ENCODE measurements around the gene PIM2. TPM values are rescaled to one million over a fixed set of nuclear protein-coding genes. Genes with fewer than 3 reads are reported as not detected.

PIM2 gene
- total RNA-seq, 2 donors from 2014 or later, result 26.2 to 94.0 TPM

DNA sequence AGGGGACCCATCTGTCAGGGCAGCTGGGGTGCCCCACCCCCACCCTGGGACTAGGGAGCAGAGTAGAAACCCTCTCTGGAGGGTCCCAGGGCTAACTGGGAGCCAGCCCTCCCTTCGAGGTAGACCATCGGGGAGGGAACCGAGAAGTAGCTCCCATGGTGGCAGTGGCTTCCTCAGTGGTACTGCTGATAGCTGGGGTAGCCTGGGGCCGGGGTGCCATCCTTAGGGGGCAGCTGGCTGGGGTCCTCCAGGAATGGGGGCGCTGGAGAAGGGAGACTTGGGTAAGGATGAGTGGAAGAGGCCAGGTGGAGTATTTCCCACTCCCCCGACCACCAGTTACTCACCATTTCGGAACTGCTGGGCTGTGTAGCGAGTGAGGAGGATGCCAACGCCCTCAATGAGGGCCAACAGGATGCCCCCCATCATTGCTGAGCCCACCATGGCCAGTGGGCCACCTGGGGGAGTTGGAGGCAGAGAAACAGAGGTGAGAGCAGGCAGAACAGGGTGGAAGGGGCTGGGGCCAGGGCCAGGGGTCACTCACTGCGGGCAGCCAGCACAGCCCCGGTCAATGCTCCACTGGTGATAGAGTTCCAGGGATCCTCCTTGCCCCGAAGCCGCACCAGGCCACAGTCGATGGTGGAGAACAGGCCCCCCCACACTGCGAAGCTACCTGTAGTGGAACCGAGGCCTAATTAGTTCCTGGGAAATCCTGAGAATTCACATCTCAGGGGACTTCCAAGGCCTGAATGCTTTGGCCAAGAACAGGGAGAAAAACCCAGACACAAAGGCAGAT is 25.1 kb downstream of the PIM2 start:
- Histone ChIP-seq H3K9ac (ENCODE audit: extremely low read depth, low read length, poor library complexity, severe bottlenecking) (no peak overlapping the region), H3K4me3 (ENCODE audit: low read length) (no peak overlapping the region), H3K27ac (ENCODE audit: low read depth, low read length) (no peak overlapping the region), H3K36me3 (ENCODE audit: control insufficient read depth, insufficient read depth, low read length) (peaks cover 8% of the 10 kb centered on the region), H3K4me1 (ENCODE audit: control insufficient read depth, insufficient read depth, low read length) (no peaks in the 10 kb centered on the region), H3K27me3 (ENCODE audit: control insufficient read depth, insufficient read depth, low read length, poor library complexity, severe bottlenecking) (no peaks in the 10 kb centered on the region), H3K9me3 (ENCODE audit: control insufficient read depth, low read length) (no peaks in the 10 kb centered on the region)
- Mint-ChIP-seq H3K36me3 (ENCODE audit: low read depth) (peaks cover 12% of the 10 kb centered on the region), H3K27ac (no peak overlapping the region), H3K4me1 (no peaks in the 10 kb centered on the region), H3K4me3 (no peak overlapping the region), H3K9me3 (peaks cover 65% of the 10 kb centered on the region), H3K27me3 (ENCODE audit: insufficient read depth) (peaks cover 3% of the 10 kb centered on the region)
- TF ChIP-seq, protein P1, sequence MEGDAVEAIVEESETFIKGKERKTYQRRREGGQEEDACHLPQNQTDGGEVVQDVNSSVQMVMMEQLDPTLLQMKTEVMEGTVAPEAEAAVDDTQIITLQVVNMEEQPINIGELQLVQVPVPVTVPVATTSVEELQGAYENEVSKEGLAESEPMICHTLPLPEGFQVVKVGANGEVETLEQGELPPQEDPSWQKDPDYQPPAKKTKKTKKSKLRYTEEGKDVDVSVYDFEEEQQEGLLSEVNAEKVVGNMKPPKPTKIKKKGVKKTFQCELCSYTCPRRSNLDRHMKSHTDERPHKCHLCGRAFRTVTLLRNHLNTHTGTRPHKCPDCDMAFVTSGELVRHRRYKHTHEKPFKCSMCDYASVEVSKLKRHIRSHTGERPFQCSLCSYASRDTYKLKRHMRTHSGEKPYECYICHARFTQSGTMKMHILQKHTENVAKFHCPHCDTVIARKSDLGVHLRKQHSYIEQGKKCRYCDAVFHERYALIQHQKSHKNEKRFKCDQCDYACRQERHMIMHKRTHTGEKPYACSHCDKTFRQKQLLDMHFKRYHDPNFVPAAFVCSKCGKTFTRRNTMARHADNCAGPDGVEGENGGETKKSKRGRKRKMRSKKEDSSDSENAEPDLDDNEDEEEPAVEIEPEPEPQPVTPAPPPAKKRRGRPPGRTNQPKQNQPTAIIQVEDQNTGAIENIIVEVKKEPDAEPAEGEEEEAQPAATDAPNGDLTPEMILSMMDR (conservative IDR thresholded peaks at IDR 0.05), result no peak
- DNase-seq, result no peak
- 94 to 100% methylated on average over 3 to 12 of the region's 16 CpGs for WGBS, 2 experiments (ENCODE audit: insufficient coverage in 1 of 2, insufficient read length in 1 of 2)

DNA sequence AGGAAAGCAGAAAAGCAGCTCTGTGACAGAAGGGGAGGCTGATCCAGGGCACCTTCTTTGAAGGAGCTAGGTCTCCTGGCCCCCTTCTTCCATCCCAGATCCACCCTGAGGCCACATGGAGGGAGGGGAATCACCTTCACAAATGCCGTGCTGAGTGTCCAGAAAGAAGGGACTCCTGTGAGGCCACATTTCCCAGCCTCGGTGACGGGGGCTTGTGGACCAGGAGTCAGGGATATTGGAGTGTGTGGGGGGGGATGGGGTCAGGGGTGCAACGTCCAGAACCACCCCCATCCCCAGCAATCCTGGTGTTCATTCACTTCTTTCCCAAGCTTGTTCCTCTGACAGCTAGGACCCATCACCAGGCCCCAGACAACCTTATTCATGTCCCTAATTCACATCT is 25.9 kb downstream of the PIM2 start:
- WGBS, 2 experiments (ENCODE audit: insufficient coverage in 1 of 2, insufficient read length in 1 of 2), result 89% methylated on average over 1 of the region's 4 CpGs; no CpG with 5 or more reads in 1 of the 2 experiments
- Histone ChIP-seq H3K27me3 (ENCODE audit: control insufficient read depth, insufficient read depth, low read length, poor library complexity, severe bottlenecking) (no peaks in the 10 kb centered on the region), H3K27ac (ENCODE audit: low read depth, low read length) (no peak overlapping the region), H3K9ac (ENCODE audit: extremely low read depth, low read length, poor library complexity, severe bottlenecking) (no peak overlapping the region), H3K4me3 (ENCODE audit: low read length) (no peak overlapping the region), H3K36me3 (ENCODE audit: control insufficient read depth, insufficient read depth, low read length) (peaks cover 8% of the 10 kb centered on the region), H3K4me1 (ENCODE audit: control insufficient read depth, insufficient read depth, low read length) (no peaks in the 10 kb centered on the region), H3K9me3 (ENCODE audit: control insufficient read depth, low read length) (no peaks in the 10 kb centered on the region)
- no peaks in the 10 kb centered on the region for H3K4me1 Mint-ChIP-seq
- H3K27ac Mint-ChIP-seq, result no peak overlapping the region
- TF ChIP-seq, protein P1 (conservative IDR thresholded peaks at IDR 0.05), result no peak
- H3K36me3 Mint-ChIP-seq (ENCODE audit: low read depth), result peaks cover 12% of the 10 kb centered on the region
- peaks cover 59% of the 10 kb centered on the region for H3K9me3 Mint-ChIP-seq
- no peak overlapping the region for H3K4me3 Mint-ChIP-seq
- H3K27me3 Mint-ChIP-seq (ENCODE audit: insufficient read depth), result peaks cover 3% of the 10 kb centered on the region
- DNase-seq, result no peak

GRCh38 chrX:48891402-48892288 is 27.2 kb downstream of the PIM2 start:
- Histone ChIP-seq H3K36me3 (ENCODE audit: control insufficient read depth, insufficient read depth, low read length) (peaks cover 8% of the 10 kb centered on the region), H3K27ac (ENCODE audit: low read depth, low read length) (no peak overlapping the region), H3K9me3 (ENCODE audit: control insufficient read depth, low read length) (no peaks in the 10 kb centered on the region), H3K4me3 (ENCODE audit: low read length) (peak overlapping the region; percentile 69), H3K27me3 (ENCODE audit: control insufficient read depth, insufficient read depth, low read length, poor library complexity, severe bottlenecking) (no peaks in the 10 kb centered on the region), H3K4me1 (ENCODE audit: control insufficient read depth, insufficient read depth, low read length) (no peaks in the 10 kb centered on the region), H3K9ac (ENCODE audit: extremely low read depth, low read length, poor library complexity, severe bottlenecking) (no peak overlapping the region)
- Mint-ChIP-seq H3K4me1 (no peaks in the 10 kb centered on the region), H3K36me3 (ENCODE audit: low read depth) (peaks cover 12% of the 10 kb centered on the region), H3K4me3 (peak overlapping the region; percentile 59), H3K27me3 (ENCODE audit: insufficient read depth) (peaks cover 3% of the 10 kb centered on the region), H3K27ac (no peak overlapping the region), H3K9me3 (peaks cover 63% of the 10 kb centered on the region)
- peak; percentile 92 for DNase-seq
- TF ChIP-seq, protein P1 (conservative IDR thresholded peaks at IDR 0.05), result peak; percentile 64
- 7 to 14% methylated on average over 6 to 49 of the region's 68 CpGs for WGBS, 2 experiments (ENCODE audit: insufficient coverage in 1 of 2, insufficient read length in 1 of 2)

Data from endodermal cell (in vitro differentiated cells).